HepG2 (cell line): ENCODE data around the gene CPNE2. TPM values are rescaled to one million over a fixed set of nuclear protein-coding genes. Genes with fewer than 3 reads are reported as not detected.
A peak's percentile ranks its signal among the peaks of the same experiment; 100 is the strongest.

ENCODE experiments used
- ARID2 ChIP-seq: sonication (generic); formaldehyde crosslinking; IDR thresholded peaks from 2 replicates; pipeline ENCODE4 v1.8.1; 2022; ENCODE audit warnings: mild to moderate bottlenecking, missing genetic modification reagents, borderline replicate concordance
- ARNTL ChIP-seq: sonication (generic); formaldehyde crosslinking; IDR thresholded peaks from 2 replicates; pipeline ENCODE4 v1.4.0; 2020; ENCODE audit warnings: mild to moderate bottlenecking, missing genetic modification reagents
- ELF4 ChIP-seq: sonication (generic); formaldehyde crosslinking; IDR thresholded peaks from 2 replicates; pipeline ENCODE4 v1.5.0; 2020; ENCODE audit warnings: missing genetic modification reagents, mild to moderate bottlenecking, moderate library complexity, borderline replicate concordance
- ETV5 ChIP-seq: IDR thresholded peaks from 2 replicates; pipeline ENCODE4 v1.6.1; 2018; ENCODE audit warnings: missing biosample characterization, missing genetic modification reagents, inconsistent platforms, borderline replicate concordance
- GATA4 ChIP-seq: sonication (generic); IDR thresholded peaks from 2 replicates; pipeline ENCODE4 v1.6.1; 2016; ENCODE audit warnings: antibody characterized with exemption, low read depth, borderline replicate concordance
- GTF2F1 ChIP-seq: fragments of 150-350 bp; IDR thresholded peaks from 2 replicates; pipeline ENCODE4 v1.6.1; 2014; ENCODE audit warnings: low read length
- KLF13 ChIP-seq: sonication (generic); formaldehyde crosslinking; IDR thresholded peaks from 2 replicates; pipeline ENCODE4 v1.4.0; 2020; ENCODE audit warnings: mild to moderate bottlenecking, missing genetic modification reagents
- MXI1 ChIP-seq: IDR thresholded peaks from 3 replicates; pipeline ENCODE4 v1.6.1; 2012; ENCODE audit warnings: low read depth, low read length, inconsistent platforms, borderline replicate concordance
- NCOA5 ChIP-seq: sonication (generic); formaldehyde crosslinking; IDR thresholded peaks from 2 replicates; pipeline ENCODE4 v1.4.0; 2020; ENCODE audit warnings: missing genetic modification reagents
- PHF8 ChIP-seq: sonication (generic); formaldehyde crosslinking; IDR thresholded peaks from 2 replicates; pipeline ENCODE4 v1.5.0; 2020; ENCODE audit warnings: missing genetic modification reagents
- POLR2G ChIP-seq: fragments of 200-400 bp; formaldehyde crosslinking; IDR thresholded peaks from 2 replicates; pipeline ENCODE4 v1.6.1; 2018; ENCODE audit warnings: mild to moderate bottlenecking, low read depth, low read length, moderate library complexity
- RBFOX2 ChIP-seq: fragments of 200-400 bp; formaldehyde crosslinking; IDR thresholded peaks from 2 replicates; pipeline ENCODE4 v1.6.1; 2017; ENCODE audit warnings: low read depth, mild to moderate bottlenecking, low read length
- SALL2 ChIP-seq: sonication (generic); formaldehyde crosslinking; IDR thresholded peaks from 2 replicates; pipeline ENCODE4 v1.8.1; 2023; ENCODE audit warnings: mild to moderate bottlenecking, missing genetic modification reagents, inconsistent platforms
- SIN3A ChIP-seq: IDR thresholded peaks from 2 replicates; pipeline ENCODE4 v1.6.1; 2011; ENCODE audit warnings: low read depth, mild to moderate bottlenecking, control low read depth, low read length, borderline replicate concordance
- ZNF607 ChIP-seq: sonication (generic); formaldehyde crosslinking; IDR thresholded peaks from 2 replicates; pipeline ENCODE4 v1.5.1; 2020; ENCODE audit warnings: missing genetic modification reagents, mild to moderate bottlenecking, borderline replicate concordance
- ZNF616 ChIP-seq: sonication (generic); formaldehyde crosslinking; IDR thresholded peaks from 2 replicates; pipeline ENCODE4 v1.5.0; 2020; ENCODE audit warnings: low read depth, mild to moderate bottlenecking, missing genetic modification reagents
- ZNF777 ChIP-seq: sonication (generic); formaldehyde crosslinking; IDR thresholded peaks from 2 replicates; pipeline ENCODE4 v1.4.0; 2020; ENCODE audit warnings: missing genetic modification reagents
- ZSCAN12 ChIP-seq: sonication (generic); formaldehyde crosslinking; IDR thresholded peaks from 2 replicates; pipeline ENCODE4 v1.9.0; 2021; ENCODE audit warnings: mild to moderate bottlenecking, missing genetic modification reagents
- polyA plus RNA-seq, 8 experiments: library from polyadenylated mRNA; depleted of rRNA in 3 of 8; stranded (reverse) in 7 of 8; unstranded in 1 of 8; fragments of >200 nt; fragmentation: Illumina TruSeq in 4 of 8; extraction: Trizol in 4 of 8; gene quantifications; 2 replicates each; pipeline versions ENCODE4 v1.2.1 to v1.2.3, GENCODE V29; 2011 to 2016; ENCODE audit warnings: low read depth in 4 of 8, missing spikeins in 1 of 8, mixed read lengths in 1 of 8; ENCODE audit not compliant: insufficient read depth in 1 of 8
- total RNA-seq, 5 experiments: library from RNA; depleted of rRNA; stranded (reverse); fragments of >200 nt; fragmentation: Illumina TruSeq; extraction: Trizol; gene quantifications; 2 replicates each; pipeline ENCODE4 v1.2.3, GENCODE V29; 2016; ENCODE audit warnings: low read depth in 1 of 5
- TF ChIP-seq, protein P1 (sequence below): sonication (generic); formaldehyde crosslinking; IDR thresholded peaks from 2 replicates; pipeline ENCODE4 v1.4.0; 2020; ENCODE audit warnings: missing genetic modification reagents
- TF ChIP-seq, protein P2 (sequence below): sonication (generic); formaldehyde crosslinking; IDR thresholded peaks from 2 replicates; pipeline ENCODE4 v1.8.1; 2022; ENCODE audit warnings: low read depth, mild to moderate bottlenecking, missing genetic modification reagents

The CPNE2 gene
- total and polyA plus RNA-seq, 2 of the 13 experiments (the other 11 are each of a cell fraction or from before 2014, with no cell fraction given): 10.6 to 23.3 TPM

DNA sequence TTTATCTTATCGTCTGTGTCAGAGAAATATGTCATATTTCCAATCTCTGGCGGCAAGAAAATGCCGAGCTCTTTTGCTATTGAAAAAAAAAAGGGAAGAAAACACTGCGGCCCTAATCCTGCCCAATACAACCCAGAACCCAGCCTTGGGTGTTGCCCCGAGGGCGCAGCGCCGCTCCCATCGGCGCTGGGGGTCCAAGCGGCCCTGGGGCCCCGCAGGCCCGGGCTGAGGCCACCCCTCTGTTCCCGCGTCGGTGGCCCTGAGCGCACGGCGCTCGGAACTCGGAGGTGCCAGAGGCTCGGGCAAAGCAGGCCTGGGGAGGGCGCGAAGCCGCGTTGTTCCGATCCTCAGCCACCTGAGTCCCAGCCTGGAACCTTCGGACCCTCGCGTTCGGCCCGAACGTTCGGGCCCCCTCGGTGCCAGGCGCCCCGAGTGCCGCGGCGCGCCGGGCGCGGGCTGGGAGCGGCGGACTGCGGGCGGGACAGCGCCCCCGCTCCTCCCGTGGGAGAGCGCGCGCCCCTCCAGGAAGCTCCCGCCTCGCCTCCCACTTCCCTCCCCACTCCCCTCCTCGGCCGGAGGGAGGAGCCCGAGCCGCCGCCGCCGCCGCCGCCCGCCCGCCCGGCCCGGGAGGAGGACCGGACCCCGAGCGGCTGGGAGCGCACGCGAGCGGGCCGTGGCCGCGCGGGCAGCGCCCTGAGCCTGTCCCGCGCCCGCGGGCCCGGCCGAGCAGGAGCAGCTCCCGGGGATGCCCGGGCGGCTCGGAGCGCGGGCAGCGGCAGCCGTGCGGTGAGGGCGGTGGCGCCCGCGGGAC, at the start of gene CPNE2 (continued):
- TF ChIP-seq, protein P1, sequence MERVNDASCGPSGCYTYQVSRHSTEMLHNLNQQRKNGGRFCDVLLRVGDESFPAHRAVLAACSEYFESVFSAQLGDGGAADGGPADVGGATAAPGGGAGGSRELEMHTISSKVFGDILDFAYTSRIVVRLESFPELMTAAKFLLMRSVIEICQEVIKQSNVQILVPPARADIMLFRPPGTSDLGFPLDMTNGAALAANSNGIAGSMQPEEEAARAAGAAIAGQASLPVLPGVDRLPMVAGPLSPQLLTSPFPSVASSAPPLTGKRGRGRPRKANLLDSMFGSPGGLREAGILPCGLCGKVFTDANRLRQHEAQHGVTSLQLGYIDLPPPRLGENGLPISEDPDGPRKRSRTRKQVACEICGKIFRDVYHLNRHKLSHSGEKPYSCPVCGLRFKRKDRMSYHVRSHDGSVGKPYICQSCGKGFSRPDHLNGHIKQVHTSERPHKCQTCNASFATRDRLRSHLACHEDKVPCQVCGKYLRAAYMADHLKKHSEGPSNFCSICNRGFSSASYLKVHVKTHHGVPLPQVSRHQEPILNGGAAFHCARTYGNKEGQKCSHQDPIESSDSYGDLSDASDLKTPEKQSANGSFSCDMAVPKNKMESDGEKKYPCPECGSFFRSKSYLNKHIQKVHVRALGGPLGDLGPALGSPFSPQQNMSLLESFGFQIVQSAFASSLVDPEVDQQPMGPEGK (CRISPR knock-in tag): peak; percentile 24; the same call in 1 of the 2 replicates
- no peak for TF ChIP-seq GATA4
- peak; percentile 52; the same call in 1 of the 2 replicates for TF ChIP-seq ZNF777 (CRISPR knock-in tag)
- no peak for TF ChIP-seq SALL2 (CRISPR knock-in tag)
- no peak for TF ChIP-seq NCOA5 (CRISPR knock-in tag)
- no peak for TF ChIP-seq ARNTL (CRISPR knock-in tag)
- no peak for TF ChIP-seq GTF2F1
- TF ChIP-seq ZNF616 (CRISPR knock-in tag): no peak
- 0 out of 2 replicates have a peak, but pooled peaks have one; percentile 45 for TF ChIP-seq ARID2 (CRISPR knock-in tag)
- TF ChIP-seq ZNF607 (CRISPR knock-in tag): no peak
- TF ChIP-seq POLR2G: peak; percentile 46; the same call in 1 of the 2 replicates
- TF ChIP-seq KLF13 (CRISPR knock-in tag): no peak
- 0 out of 2 replicates have a peak, but pooled peaks have one; percentile 10 for TF ChIP-seq ETV5 (CRISPR knock-in tag)
- 0 out of 2 replicates have a peak, but pooled peaks have one; percentile 46 for TF ChIP-seq ZSCAN12
- TF ChIP-seq ELF4 (CRISPR knock-in tag): no peak
- TF ChIP-seq SIN3A: peak; percentile 34; the same call in 1 of the 2 replicates
- TF ChIP-seq MXI1: no peak
- peak; percentile 35; the same call in 1 of the 2 replicates for TF ChIP-seq PHF8
- TF ChIP-seq, protein P2, sequence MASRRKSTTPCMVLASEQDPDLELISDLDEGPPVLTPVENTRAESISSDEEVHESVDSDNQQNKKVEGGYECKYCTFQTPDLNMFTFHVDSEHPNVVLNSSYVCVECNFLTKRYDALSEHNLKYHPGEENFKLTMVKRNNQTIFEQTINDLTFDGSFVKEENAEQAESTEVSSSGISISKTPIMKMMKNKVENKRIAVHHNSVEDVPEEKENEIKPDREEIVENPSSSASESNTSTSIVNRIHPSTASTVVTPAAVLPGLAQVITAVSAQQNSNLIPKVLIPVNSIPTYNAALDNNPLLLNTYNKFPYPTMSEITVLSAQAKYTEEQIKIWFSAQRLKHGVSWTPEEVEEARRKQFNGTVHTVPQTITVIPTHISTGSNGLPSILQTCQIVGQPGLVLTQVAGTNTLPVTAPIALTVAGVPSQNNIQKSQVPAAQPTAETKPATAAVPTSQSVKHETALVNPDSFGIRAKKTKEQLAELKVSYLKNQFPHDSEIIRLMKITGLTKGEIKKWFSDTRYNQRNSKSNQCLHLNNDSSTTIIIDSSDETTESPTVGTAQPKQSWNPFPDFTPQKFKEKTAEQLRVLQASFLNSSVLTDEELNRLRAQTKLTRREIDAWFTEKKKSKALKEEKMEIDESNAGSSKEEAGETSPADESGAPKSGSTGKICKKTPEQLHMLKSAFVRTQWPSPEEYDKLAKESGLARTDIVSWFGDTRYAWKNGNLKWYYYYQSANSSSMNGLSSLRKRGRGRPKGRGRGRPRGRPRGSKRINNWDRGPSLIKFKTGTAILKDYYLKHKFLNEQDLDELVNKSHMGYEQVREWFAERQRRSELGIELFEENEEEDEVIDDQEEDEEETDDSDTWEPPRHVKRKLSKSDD: no peak
- peak; percentile 67; the same call in 1 of the 2 replicates for TF ChIP-seq RBFOX2
